GM18870 (cell line): ENCODE data around the gene BLACAT1.

Experiments
- ATAC-seq: cut with Tn5 transposase; IDR thresholded peaks from one replicate; pipeline ENCODE4 v1.9.1; 2021; ENCODE audit warnings: moderate library complexity; ENCODE audit not compliant: unreplicated experiment

The BLACAT1 gene

DNA sequence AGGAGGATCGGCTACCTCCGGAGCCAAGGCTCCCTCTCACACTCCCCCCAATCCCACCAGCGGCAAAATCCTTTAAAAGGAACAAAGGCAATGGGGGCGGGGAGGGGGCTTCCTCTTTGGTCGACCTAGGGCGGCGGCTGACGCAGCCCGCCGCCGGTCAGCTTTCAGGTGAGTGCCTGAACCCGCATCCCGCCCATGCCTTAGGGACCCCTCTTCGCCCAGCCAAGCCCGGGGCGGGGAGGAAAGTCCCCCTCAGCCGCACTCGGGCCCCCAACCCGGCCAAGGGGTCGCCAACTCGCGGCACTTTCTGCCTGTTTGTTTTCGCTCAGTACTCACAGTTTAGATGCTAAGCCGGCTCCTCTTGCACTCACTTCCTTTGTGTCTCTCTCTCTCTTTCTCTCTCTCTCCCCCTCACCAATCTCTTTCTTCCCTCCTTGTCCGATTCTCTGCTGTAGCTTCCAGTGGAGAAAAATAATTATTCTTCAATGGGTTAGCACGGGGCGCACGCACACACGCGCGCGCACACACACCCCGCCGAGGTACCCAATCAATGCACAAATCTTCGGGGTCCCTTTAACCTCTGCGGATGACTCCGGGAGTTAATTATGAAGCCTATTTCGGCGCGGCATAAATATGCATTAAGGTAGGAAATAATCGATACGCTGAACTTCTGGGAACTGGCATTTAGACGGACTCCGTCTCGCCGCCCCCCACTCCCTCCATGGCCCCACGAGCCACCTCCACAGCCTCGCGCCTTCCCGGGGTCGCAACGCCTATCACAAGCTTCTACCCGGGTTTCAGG is at the start of gene BLACAT1:
Gene BLACAT1, minus strand, starts transcription at position 465 of the 802 bp plus-strand sequence.
- no peak for ATAC-seq

- no peak for ATAC-seq
Observed at GRCh38 chr1:205505076-205505729, 49.4 kb upstream of the BLACAT1 start.

- ATAC-seq: no peak
Observed at GRCh38 chr1:205504311-205505075, 48.6 kb upstream of the BLACAT1 start, which contains the start of gene CDK18. TSS of gene CDK18 (plus strand) at chr1:205504669. CDS start at chr1:205523168, 18,499 bp downstream.

DNA sequence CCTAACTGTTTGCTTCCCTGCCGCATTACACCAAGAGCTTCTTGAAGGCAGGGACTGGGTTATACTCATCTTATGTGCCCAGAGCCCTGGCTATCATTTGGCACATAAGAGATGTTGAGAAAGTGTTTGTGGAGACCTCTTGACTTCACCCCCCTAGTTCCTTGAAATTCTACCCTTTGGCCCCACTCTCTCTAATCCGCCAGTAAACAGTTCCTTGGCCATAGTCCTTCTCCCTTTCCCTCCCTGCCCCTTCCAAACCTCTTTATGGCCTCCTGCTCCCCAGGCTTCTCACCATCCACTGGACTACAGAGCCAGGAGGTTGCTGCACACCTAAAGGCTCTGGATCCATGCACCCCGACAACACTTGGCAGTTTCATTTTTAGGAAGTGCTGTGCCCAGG is 47.1 kb upstream of the BLACAT1 start:
- ATAC-seq: no peak

DNA sequence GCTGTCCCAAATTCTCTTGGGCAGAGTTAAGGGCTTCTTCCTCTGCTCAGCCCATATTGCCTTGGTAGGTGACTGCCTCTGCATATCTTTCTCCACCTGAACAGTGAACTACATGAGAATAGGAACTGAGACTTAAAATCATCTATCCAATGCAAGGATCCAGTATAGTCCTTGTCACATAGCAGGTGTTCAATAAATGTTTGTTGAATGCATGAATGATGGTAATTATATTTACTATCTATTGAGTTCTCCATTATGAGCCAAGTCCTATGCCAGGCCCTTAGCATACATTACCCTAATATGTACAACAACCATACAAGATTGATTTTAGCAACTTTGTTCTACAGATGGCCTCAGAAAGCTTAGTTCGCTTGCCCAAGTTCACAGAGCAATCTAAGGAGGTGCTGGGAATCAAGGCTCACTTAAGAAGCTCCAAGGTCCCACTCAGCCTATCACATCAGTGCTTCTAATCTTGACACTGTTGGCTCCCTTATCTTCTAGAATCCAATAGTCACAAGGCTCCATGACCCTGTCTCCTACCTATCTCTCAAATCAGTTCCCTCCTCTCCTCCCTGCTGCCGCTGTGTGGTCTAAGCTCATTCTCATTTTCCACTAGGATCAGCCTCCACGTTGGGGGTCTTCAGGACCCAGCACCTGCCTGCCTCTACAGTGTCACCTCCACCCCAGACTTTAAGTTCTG is 46.4 kb upstream of the BLACAT1 start:
- ATAC-seq: no peak

GRCh38 chr1:205500240-205501233 is 44.7 kb upstream of the BLACAT1 start:
- no peak for ATAC-seq

DNA sequence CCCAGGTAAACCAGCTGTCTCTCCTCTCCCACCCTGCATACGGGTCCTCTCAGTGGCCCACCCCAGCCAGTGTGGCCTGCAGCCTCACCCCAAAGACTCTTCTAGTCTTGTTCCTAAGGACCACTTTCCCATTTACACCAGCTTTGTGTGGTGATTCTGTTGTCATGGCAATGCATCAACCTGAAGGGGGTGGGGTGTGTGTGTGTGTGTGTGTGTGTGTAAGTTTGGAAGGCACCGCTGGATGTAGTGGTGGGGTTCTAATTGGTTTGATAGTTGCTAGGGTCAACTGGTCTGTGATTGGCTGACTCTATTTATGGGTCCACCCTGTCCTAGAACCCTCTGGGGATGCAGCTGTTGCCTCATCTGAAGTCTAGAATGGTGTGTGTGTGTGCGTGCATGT is 43.9 kb upstream of the BLACAT1 start:
- ATAC-seq: no peak

DNA sequence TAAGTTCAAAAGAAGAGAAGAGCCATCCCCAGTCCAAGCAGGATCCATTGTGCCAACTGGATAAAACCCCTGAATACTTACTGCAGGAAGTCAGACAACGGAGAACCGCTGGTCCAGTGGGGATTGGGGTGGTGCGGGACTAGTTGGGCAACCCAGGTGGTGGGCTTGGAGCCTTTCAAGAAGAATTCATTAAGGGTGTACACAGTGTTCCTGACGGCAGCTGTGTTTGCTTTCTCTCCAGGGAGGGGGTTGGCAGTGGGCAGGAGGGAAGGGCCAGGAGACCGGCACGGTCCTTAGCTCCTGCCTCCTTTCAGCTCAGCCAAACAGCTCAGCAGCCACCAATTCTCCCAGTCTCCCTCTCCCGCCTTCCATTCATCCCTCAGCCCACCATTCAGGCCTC is 41.5 kb upstream of the BLACAT1 start:
- no peak for ATAC-seq

DNA sequence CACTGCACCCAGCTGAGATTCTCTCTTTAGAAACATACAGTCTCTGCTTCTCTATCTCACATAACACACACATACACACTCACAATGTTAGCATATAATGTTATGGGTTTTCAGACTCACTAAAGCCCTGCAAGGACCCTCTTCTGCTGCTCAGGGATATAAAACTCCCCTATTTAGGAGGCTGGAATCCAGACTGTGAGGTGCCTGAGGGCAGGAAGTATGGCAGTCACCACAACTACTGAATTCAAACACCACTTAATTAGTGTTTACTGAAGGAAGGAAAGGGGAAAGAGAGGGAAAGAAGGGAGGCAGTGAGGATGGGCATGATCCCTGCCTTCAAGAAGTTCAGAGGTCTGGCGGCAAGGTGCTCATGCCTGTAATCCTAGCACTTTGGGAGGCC is 40.8 kb upstream of the BLACAT1 start:
- ATAC-seq: no peak

- ATAC-seq: no peak
Observed at GRCh38 chr1:205495237-205495823, 39.5 kb upstream of the BLACAT1 start.

DNA sequence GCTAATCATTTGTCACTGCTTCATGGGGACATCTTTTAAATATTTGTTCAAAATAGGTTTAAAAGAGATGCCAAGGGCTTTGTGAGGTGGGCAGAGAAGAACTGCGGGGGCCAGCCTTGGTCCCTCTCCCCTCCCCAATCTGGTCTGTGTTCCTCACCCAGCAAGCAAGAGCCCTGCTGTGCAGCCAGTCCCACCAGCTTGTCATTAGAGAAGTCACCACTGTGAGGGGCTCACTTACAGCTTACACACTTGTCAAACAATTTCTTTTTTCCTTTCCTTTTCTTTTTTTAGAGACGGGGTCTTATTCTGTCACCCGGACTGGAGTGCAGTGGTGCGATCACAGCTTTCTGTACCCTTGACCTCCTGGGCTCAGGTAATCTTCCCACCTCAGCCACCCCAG is 38.3 kb upstream of the BLACAT1 start:
- no peak for ATAC-seq

GRCh38 chr1:205493241-205494085 is 37.6 kb upstream of the BLACAT1 start:
- no peak for ATAC-seq

DNA sequence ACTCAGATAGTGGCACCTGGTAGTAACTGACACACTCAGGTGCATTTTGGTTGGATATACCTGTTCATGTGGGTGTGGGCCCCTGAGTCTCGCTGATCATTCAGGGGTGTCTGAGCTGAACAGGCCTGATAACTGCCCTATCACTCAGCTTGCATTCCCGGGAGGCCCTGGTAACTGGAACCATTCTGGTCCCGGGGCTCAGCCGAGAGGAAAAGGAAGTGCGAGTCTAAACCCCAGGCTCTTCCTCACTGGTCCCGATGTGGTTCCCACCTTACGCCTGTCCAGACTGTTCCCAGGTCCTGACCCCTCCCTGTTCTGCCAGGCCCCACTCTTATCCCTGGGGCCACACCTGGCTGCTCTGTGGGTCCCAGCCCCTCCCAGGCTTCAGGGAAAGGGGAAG is 36.9 kb upstream of the BLACAT1 start:
- ATAC-seq: no peak

DNA sequence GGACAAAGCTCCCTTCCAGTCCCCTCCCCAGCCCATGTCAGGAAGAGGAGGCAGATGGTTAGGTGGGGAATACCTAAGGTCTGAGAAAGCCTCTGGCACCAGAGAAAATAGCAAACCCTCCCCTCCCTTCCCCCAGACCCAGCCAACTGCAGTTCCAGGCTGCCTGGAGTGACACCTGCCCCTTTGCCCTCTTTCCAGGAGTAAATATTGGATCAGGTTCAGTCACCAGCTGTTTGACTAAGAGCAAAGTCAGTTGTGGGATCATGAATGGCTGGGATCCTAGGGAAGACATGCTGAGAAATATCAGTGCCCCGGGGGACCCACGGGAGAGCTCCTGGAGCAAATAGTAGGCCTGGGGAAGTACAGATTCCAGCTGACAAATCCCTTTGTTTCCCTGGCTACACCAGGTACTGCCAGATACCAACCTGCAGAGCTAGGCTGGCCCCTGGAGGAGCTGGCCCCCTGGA is 36.4 kb upstream of the BLACAT1 start:
- no peak for ATAC-seq

DNA sequence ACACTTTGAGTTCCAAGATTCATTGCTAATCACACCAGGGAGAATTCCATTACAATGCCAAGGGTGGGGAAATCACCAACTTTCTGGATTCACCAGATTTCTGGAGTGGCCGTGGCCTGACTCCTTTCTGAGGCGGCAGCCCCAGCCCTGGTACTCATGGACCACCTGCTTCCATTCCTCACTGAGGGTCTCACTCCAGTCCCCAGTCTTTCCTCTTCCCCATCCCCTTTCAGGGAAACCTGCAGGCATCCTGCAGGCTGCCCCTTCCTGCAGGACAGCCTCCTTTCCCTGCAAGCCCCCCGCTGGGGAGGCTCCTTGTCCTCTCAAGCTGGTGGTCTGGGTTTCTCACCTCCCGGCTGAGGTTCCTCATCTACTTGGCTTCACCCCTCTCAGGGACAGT is 35.9 kb upstream of the BLACAT1 start:
- ATAC-seq: no peak

DNA sequence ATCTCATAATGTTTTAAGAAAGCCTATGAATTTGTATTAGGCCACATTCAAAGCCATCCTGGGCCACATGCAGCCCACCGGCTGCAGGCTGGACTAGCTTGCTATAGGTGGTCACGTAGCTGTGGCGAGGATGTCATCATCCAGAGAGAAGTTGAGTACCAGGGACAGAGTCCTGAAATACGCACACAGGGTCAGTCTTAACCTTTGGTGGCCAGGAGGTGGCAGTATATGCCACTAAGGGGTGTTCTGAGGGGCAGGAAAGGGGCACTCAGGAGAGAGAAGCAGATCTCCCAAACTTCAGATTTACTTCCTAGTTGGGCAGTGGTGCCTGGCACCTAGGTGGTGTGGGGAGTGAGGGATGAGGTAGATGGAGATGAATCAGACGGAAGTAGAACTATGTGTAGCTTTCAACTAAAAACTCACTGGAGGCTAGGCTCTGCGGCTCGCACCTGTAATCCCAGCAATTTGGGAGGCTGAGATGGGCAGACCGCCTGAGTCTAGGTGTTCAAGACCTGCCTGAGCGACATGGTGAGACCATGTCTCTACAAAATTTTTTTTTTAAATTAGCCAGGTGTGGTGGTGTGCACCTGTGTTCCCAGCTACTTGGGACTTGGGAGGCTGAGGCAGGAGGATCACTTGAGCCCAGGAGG is 32.4 kb upstream of the BLACAT1 start:
- ATAC-seq: no peak

DNA sequence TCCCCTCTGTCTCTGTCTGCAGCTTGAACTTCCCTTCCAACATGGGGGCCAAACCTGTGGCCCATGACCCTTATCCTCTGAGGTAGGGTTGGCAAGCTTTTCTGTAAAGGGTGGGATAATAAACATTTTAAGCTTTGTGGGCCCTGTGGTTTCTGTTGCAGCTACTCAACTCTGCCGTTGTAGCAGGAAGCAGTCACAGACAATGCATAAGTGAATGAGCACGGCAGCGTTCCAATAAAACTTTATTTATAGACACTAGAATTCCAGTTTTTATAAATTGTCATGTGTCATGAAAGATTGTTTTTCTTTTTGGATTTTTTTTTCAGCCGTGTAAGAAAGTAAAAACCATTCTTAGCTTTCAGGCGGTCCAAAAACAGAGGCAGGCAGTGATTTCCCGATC is 30.4 kb upstream of the BLACAT1 start:
- ATAC-seq: no peak
